ENCODE measurements around the gene RAD17.
A peak's percentile ranks its signal among the peaks of the same experiment; 100 is the strongest.

DNA sequence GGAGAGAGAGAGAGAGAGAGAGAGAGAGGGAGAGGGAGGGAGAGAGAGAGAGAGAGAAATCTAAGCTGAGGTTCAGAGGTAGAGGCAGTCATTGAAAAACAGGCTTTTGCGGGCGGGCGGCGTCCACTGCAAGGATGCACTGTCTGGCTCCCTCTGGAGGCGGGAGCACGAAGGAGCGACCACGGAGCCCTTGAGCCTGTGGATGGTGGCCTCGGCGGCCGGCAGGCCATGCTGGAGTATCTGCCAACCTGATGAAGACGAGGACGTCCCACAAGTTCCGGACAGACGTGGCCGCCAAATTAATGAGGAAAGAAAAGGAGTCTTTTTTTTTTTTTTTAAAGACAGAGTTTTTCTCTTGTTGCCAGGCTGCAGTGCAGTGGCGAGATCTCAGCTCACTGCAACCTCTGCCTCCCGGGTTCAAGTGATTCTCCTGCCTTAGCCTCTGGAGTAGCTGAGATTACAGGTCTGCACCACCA lies 34.8 kb upstream of the RAD17 start:
- TF ChIP-seq, protein P1, sequence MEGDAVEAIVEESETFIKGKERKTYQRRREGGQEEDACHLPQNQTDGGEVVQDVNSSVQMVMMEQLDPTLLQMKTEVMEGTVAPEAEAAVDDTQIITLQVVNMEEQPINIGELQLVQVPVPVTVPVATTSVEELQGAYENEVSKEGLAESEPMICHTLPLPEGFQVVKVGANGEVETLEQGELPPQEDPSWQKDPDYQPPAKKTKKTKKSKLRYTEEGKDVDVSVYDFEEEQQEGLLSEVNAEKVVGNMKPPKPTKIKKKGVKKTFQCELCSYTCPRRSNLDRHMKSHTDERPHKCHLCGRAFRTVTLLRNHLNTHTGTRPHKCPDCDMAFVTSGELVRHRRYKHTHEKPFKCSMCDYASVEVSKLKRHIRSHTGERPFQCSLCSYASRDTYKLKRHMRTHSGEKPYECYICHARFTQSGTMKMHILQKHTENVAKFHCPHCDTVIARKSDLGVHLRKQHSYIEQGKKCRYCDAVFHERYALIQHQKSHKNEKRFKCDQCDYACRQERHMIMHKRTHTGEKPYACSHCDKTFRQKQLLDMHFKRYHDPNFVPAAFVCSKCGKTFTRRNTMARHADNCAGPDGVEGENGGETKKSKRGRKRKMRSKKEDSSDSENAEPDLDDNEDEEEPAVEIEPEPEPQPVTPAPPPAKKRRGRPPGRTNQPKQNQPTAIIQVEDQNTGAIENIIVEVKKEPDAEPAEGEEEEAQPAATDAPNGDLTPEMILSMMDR (IDR thresholded peaks at IDR 0.05), result peak; percentile 28 to 73 (median 65)
- TF ChIP-seq POLR2AphosphoS5 (IDR thresholded peaks at IDR 0.05), result no peak
